ENCODE results near the gene DOCK10.

The DOCK10 gene

DNA sequence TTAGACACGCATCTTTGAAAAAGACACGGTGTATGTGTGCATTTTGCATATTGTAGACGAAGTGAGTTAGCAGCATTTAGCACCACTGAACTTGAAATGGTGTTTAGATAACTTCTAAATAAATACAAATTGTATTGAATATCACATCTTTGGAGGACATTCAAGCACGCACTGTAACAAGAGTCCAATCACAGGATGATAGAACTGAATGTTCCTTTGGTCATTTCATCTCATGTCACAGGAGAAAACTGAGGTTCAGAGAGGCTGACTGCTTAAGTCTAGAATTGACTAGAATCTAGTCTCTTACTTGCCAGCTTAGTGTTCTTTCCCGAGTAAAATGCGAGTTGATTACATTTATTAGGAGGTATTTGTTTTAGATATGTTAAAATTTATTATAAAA, 206.9 kb downstream of the DOCK10 start:
- no peak overlapping the region for H3K27ac ChIP-seq (ENCODE audit: low read depth, low read length)
- no peaks in the 10 kb centered on the region for H3K36me3 ChIP-seq (ENCODE audit: insufficient read depth, low read length)
- H3K27me3 ChIP-seq (ENCODE audit: control insufficient read depth in 1 of 2, insufficient read depth in 2 of 2, low read length in 2 of 2) = no peaks in the 10 kb centered on the region
- no peaks in the 10 kb centered on the region for H3K9me3 ChIP-seq (ENCODE audit: low read length)
- H3K4me1 ChIP-seq (ENCODE audit: insufficient read depth, low read length) = no peaks in the 10 kb centered on the region
- H3K9ac ChIP-seq (ENCODE audit: low read length) = no peak overlapping the region
- no peak overlapping the region for H3K4me3 ChIP-seq (ENCODE audit: low read depth in 1 of 2, low read length in 2 of 2)

DNA sequence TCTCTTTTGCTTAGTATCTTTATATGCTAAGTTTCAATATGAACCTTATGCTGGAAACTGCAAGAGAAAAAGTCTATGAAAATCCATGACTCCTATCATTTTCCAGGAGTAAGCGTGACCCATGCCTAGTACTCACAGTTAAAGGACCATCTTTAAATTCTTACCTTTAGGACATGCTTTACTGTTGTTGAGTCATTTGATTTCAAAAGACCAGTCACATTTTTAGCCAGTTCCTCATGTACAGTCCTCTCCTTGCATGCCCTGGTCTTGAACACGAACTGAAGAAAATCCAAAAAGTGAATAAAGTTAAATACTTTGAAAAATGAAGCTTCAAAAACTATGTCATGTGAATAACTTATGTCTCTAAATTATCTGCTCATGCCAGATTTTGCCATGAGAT, 208.3 kb downstream of the DOCK10 start:
- H3K9ac ChIP-seq (ENCODE audit: low read length) = no peak overlapping the region
- no peaks in the 10 kb centered on the region for H3K36me3 ChIP-seq (ENCODE audit: insufficient read depth, low read length)
- no peak overlapping the region for H3K4me3 ChIP-seq (ENCODE audit: low read depth in 1 of 2, low read length in 2 of 2)
- H3K9me3 ChIP-seq (ENCODE audit: low read length) = no peaks in the 10 kb centered on the region
- no peak overlapping the region for H3K27ac ChIP-seq (ENCODE audit: low read depth, low read length)
- H3K27me3 ChIP-seq (ENCODE audit: control insufficient read depth in 1 of 2, insufficient read depth in 2 of 2, low read length in 2 of 2) = no peaks in the 10 kb centered on the region
- H3K4me1 ChIP-seq (ENCODE audit: insufficient read depth, low read length) = no peaks in the 10 kb centered on the region

DNA sequence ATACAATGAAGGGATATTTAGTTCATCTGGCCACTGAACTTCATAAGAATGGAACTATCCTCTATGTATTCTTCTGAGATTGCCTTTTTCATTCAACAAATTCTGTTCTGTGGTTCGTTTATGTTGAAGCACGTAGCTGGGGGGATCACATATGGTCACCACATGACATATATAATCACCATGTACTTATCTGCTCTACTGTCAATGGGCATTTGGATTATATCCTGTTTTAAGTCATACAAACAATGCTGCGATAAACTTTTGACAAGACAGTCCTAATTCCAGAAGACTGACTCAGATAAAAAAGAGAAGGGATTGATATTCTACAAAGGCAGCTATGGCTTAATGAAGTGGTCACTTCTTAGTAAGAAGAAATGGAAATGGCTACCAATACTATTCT, 210.1 kb downstream of the DOCK10 start:
- Histone ChIP-seq H3K9ac (ENCODE audit: low read length) (no peak overlapping the region), H3K4me1 (ENCODE audit: insufficient read depth, low read length) (no peaks in the 10 kb centered on the region), H3K36me3 (ENCODE audit: insufficient read depth, low read length) (no peaks in the 10 kb centered on the region), H3K27me3 (ENCODE audit: control insufficient read depth in 1 of 2, insufficient read depth in 2 of 2, low read length in 2 of 2) (no peaks in the 10 kb centered on the region), H3K4me3 (ENCODE audit: low read depth in 1 of 2, low read length in 2 of 2) (no peak overlapping the region), H3K27ac (ENCODE audit: low read depth, low read length) (no peak overlapping the region), H3K9me3 (ENCODE audit: low read length) (no peaks in the 10 kb centered on the region)

DNA sequence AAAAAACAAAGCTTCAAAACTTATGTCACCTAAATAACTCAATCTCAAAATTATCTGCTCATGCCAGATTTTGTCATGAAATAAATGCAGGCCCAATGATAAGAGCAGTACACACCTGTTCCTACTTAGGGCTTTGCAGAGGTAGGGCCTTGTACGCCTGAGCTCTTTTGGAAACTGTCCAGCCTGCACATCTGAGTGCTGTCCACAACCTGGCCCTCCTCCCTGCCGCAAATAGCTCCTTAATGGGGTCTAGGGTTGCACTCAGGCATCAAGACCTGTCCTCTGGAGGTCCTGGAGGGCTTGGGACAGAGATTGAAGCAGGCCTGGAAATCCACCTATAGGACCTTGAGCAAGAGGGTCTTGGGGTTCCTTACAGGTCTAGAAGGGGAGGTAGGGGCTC, 210.7 kb downstream of the DOCK10 start:
- H3K4me1 ChIP-seq (ENCODE audit: insufficient read depth, low read length) = no peaks in the 10 kb centered on the region
- H3K9me3 ChIP-seq (ENCODE audit: low read length) = no peaks in the 10 kb centered on the region
- H3K9ac ChIP-seq (ENCODE audit: low read length) = no peak overlapping the region
- H3K27ac ChIP-seq (ENCODE audit: low read depth, low read length) = no peak overlapping the region
- no peak overlapping the region for H3K4me3 ChIP-seq (ENCODE audit: low read depth in 1 of 2, low read length in 2 of 2)
- H3K36me3 ChIP-seq (ENCODE audit: insufficient read depth, low read length) = no peaks in the 10 kb centered on the region
- H3K27me3 ChIP-seq (ENCODE audit: control insufficient read depth in 1 of 2, insufficient read depth in 2 of 2, low read length in 2 of 2) = no peaks in the 10 kb centered on the region

DNA sequence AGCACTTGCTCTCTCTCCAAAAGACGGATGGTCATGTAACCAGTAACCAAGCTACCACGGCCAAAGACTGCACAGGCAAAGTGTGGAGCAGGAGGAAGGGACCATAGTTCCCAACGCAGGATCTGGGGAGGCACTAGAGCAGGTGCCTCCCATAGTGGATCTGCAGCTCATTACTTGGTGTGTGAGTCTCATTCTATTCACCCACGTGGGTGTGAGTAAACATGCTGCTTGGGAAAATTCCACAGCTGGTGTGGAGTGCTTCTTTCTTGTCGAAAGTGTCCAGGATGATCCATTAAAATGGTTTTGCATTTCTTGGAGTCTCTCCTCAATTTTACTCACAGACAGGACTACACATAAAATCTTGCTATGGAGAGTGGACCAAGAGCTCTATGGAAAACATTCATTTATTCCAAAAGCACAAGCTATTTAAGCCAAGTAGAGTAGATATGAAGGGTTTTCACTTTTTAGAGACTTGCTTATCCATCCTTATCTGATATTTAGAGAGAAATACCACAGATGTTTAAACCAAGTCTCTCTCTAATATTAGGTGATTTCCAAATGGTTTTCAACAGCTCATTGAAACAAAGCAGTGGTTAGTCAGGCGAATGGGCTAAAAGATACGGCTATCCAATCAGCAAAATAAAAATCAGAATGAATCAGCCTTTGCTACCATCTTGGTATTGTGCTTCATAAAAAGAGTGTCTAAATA, 221.8 kb downstream of the DOCK10 start:
- Histone ChIP-seq H3K36me3 (ENCODE audit: insufficient read depth, low read length) (no peaks in the 10 kb centered on the region), H3K9ac (ENCODE audit: low read length) (no peak overlapping the region), H3K4me1 (ENCODE audit: insufficient read depth, low read length) (no peaks in the 10 kb centered on the region), H3K4me3 (ENCODE audit: low read depth in 1 of 2, low read length in 2 of 2) (no peak overlapping the region), H3K9me3 (ENCODE audit: low read length) (no peaks in the 10 kb centered on the region), H3K27me3 (ENCODE audit: control insufficient read depth in 1 of 2, insufficient read depth in 2 of 2, low read length in 2 of 2) (no peaks in the 10 kb centered on the region), H3K27ac (ENCODE audit: low read depth, low read length) (no peak overlapping the region)

DNA sequence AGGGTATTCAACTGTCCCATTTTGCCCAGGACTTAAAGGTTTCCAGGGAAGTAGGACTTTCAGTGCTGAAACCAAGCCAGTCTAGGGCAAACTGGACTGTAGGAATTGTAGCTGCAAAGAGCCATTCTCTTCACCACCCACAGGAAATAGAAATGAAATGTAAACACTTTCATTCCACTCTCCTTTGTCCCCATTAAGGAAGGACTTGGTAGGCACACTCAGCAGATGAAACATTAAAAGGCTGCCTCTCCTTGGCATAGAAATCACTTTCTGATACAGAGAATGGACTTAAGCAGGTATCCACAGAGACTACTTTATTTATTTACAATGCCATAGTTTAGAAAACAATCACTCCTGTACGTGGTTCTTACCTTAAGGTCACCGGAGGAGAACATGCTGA, 223.2 kb downstream of the DOCK10 start:
- Histone ChIP-seq H3K9me3 (ENCODE audit: low read length) (no peaks in the 10 kb centered on the region), H3K4me3 (ENCODE audit: low read depth in 1 of 2, low read length in 2 of 2) (no peak overlapping the region), H3K4me1 (ENCODE audit: insufficient read depth, low read length) (no peaks in the 10 kb centered on the region), H3K27ac (ENCODE audit: low read depth, low read length) (no peak overlapping the region), H3K27me3 (ENCODE audit: control insufficient read depth in 1 of 2, insufficient read depth in 2 of 2, low read length in 2 of 2) (no peaks in the 10 kb centered on the region), H3K36me3 (ENCODE audit: insufficient read depth, low read length) (no peaks in the 10 kb centered on the region), H3K9ac (ENCODE audit: low read length) (no peak overlapping the region)

DNA sequence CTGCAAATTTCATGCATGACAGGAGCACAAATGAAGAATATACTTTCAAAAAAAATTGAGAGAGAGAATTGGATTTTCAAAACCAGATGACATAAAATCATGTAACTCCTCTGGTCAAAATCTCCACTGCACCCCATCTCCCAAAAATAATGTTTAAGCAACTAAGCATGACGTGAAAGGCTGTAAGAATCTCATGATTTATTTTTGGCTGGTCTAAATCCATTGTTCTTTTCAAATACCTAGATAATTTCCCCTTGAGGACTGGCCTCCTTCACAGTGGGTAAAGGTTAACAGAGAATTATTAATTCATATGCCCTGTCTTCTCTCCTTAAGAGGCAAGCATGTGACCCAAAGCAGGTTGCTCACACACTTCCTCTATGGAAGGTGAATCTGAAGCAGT, 224.6 kb downstream of the DOCK10 start:
- Histone ChIP-seq H3K27me3 (ENCODE audit: control insufficient read depth in 1 of 2, insufficient read depth in 2 of 2, low read length in 2 of 2) (no peaks in the 10 kb centered on the region), H3K9ac (ENCODE audit: low read length) (no peak overlapping the region), H3K9me3 (ENCODE audit: low read length) (no peaks in the 10 kb centered on the region), H3K36me3 (ENCODE audit: insufficient read depth, low read length) (no peaks in the 10 kb centered on the region), H3K27ac (ENCODE audit: low read depth, low read length) (no peak overlapping the region), H3K4me1 (ENCODE audit: insufficient read depth, low read length) (no peaks in the 10 kb centered on the region), H3K4me3 (ENCODE audit: low read depth in 1 of 2, low read length in 2 of 2) (no peak overlapping the region)

DNA sequence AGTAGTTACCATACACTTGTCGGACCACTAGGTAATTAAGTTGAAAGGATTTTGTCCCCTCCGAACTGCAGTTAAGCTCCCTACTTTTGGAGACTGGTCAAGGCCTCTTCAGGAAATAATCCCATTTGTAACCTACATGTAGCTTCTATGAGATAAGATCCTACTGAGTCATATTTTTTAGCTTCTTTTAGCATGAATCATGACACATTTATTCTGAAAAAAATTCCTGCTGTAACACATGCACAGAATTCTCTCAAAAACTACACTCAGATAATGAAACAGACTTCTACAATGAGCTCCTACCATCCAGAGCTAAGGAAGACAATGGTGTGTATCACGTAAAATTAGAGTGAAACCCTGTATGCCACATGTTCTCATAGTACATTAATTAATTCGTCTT, 225.5 kb downstream of the DOCK10 start:
- Histone ChIP-seq H3K36me3 (ENCODE audit: insufficient read depth, low read length) (no peaks in the 10 kb centered on the region), H3K27ac (ENCODE audit: low read depth, low read length) (no peak overlapping the region), H3K27me3 (ENCODE audit: control insufficient read depth in 1 of 2, insufficient read depth in 2 of 2, low read length in 2 of 2) (no peaks in the 10 kb centered on the region), H3K4me3 (ENCODE audit: low read depth in 1 of 2, low read length in 2 of 2) (no peak overlapping the region), H3K4me1 (ENCODE audit: insufficient read depth, low read length) (no peaks in the 10 kb centered on the region), H3K9ac (ENCODE audit: low read length) (no peak overlapping the region), H3K9me3 (ENCODE audit: low read length) (no peaks in the 10 kb centered on the region)

DNA sequence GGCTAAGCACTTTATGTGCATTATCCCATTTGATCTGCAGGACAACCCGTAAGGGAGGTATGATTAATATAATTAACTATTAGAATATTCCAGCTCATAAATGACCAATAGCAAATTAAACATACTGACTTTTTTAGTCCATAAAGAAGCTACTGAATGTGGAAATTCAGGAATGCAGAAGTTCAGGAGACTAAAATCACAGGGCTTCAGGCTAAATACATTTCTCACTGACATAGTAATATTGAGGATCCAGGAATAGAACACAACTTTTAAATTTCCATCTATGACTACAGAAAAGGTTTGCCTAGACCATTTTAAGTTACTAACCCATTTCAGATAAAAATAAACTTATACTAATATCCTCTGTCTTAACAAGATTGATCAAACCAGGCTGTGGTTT, 228.7 kb downstream of the DOCK10 start:
- Histone ChIP-seq H3K4me1 (ENCODE audit: insufficient read depth, low read length) (no peaks in the 10 kb centered on the region), H3K9me3 (ENCODE audit: low read length) (no peaks in the 10 kb centered on the region), H3K27me3 (ENCODE audit: control insufficient read depth in 1 of 2, insufficient read depth in 2 of 2, low read length in 2 of 2) (no peaks in the 10 kb centered on the region), H3K27ac (ENCODE audit: low read depth, low read length) (no peak overlapping the region), H3K4me3 (ENCODE audit: low read depth in 1 of 2, low read length in 2 of 2) (no peak overlapping the region), H3K9ac (ENCODE audit: low read length) (no peak overlapping the region), H3K36me3 (ENCODE audit: insufficient read depth, low read length) (no peaks in the 10 kb centered on the region)

DNA sequence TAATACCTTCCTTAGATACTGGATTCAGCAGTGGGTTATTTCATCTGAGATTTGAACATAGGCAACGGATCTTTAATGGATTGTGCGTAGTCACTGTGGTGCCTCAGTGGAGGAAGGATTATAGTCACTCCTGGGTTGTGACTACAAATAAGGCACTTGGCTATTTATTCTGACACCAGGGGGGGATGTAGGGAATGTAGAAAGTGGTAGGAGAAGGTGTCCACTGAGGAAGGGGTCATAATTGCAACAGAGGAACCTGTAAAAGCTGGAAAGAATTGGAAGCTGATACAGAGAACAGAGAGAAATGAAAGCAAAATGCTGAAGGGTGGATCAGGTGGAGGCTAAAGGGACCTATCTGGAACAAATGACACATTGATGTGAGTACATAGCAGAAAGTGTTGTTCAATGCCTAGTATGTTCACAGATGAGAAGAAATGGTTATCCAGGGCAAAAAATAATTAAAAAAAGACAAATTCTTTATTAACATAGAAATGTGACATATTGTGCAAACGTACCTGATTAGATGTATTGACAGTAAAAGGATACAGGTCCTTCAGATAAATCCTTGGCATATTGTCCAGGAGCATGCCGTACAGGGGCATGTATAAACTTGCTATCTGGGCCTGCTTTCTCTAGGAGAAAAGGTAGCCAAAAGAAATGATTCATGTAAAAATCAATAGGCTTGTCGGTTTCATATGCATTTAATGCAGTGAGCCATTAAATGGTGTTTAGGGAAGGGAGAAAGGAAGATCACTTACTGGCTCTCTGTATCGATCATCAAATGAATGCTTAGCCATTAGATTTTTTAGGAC, 234.9 kb downstream of the DOCK10 start:
- no peaks in the 10 kb centered on the region for H3K36me3 ChIP-seq (ENCODE audit: insufficient read depth, low read length)
- no peak overlapping the region for H3K27ac ChIP-seq (ENCODE audit: low read depth, low read length)
- no peak overlapping the region for H3K4me3 ChIP-seq (ENCODE audit: low read depth in 1 of 2, low read length in 2 of 2)
- no peaks in the 10 kb centered on the region for H3K9me3 ChIP-seq (ENCODE audit: low read length)
- H3K27me3 ChIP-seq (ENCODE audit: control insufficient read depth in 1 of 2, insufficient read depth in 2 of 2, low read length in 2 of 2) = no peaks in the 10 kb centered on the region
- H3K9ac ChIP-seq (ENCODE audit: low read length) = no peak overlapping the region
- H3K4me1 ChIP-seq (ENCODE audit: insufficient read depth, low read length) = no peaks in the 10 kb centered on the region

DNA sequence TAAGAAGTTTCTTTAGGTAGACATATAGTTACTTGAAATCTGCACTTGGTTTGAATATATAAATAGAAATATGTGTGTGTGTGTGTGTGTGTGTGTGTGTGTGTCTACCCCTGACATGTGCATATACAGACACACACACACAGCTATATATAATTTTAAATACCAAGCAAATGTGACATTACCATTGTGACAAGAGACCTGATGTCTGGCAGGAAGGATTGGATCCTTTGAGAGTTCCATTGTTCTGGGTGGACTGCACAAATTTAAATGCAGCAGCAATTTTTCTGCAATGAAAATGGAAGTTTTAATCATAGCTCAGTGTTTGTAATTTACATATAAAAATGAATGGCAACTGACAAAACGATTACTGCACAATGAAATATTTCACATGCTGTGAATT, 238.3 kb downstream of the DOCK10 start:
- no peaks in the 10 kb centered on the region for H3K36me3 ChIP-seq (ENCODE audit: insufficient read depth, low read length)
- H3K9me3 ChIP-seq (ENCODE audit: low read length) = no peaks in the 10 kb centered on the region
- H3K27ac ChIP-seq (ENCODE audit: low read depth, low read length) = no peak overlapping the region
- H3K27me3 ChIP-seq (ENCODE audit: control insufficient read depth in 1 of 2, insufficient read depth in 2 of 2, low read length in 2 of 2) = no peaks in the 10 kb centered on the region
- no peaks in the 10 kb centered on the region for H3K4me1 ChIP-seq (ENCODE audit: insufficient read depth, low read length)
- H3K9ac ChIP-seq (ENCODE audit: low read length) = no peak overlapping the region
- no peak overlapping the region for H3K4me3 ChIP-seq (ENCODE audit: low read depth in 1 of 2, low read length in 2 of 2)

DNA sequence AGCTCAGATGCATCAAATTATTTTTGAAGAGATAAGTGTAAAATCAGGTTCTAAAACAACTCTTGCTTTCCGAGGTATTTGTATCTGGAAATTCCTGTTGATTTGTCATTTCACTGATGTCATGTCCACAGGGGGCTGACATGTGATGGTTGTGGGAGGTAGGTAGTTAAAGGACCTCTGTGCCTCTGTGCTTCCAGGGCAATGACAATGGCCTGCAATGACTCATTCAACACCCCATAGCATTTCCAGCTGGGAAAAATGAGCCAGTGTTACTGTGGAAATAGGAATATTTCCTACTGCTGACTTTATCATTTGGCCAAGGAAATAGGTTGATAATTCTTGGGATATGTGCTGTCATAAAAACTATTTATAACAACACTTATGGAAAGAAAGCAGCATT, 239.9 kb downstream of the DOCK10 start:
- H3K27me3 ChIP-seq (ENCODE audit: control insufficient read depth in 1 of 2, insufficient read depth in 2 of 2, low read length in 2 of 2) = no peaks in the 10 kb centered on the region
- H3K4me3 ChIP-seq (ENCODE audit: low read depth in 1 of 2, low read length in 2 of 2) = no peak overlapping the region
- H3K9ac ChIP-seq (ENCODE audit: low read length) = no peak overlapping the region
- no peaks in the 10 kb centered on the region for H3K36me3 ChIP-seq (ENCODE audit: insufficient read depth, low read length)
- no peak overlapping the region for H3K27ac ChIP-seq (ENCODE audit: low read depth, low read length)
- no peaks in the 10 kb centered on the region for H3K9me3 ChIP-seq (ENCODE audit: low read length)
- H3K4me1 ChIP-seq (ENCODE audit: insufficient read depth, low read length) = no peaks in the 10 kb centered on the region

Data from muscle layer of colon (tissue), 2 donors.